OCI-LY3 (cell line): ENCODE measurements around the gene SGSH.

Experiments
- H2AFZ ChIP-seq: fragments of 200-600, 300-600 bp; shearing (Covaris generic); 2 replicates; pipeline ENCODE4 v1.6.0; 2014; ENCODE audit warnings: antibody characterized with exemption, low read depth, low read length
- H3K27ac ChIP-seq: fragments of 200-600, 300-600 bp; sonication (generic); 2 replicates; pipeline ENCODE4 v1.5.1; 2014; ENCODE audit warnings: mild to moderate bottlenecking, low read length, moderate library complexity, mixed read lengths
- H3K27me3 ChIP-seq: fragments of 200-600, 300-600 bp; sonication (generic); 2 replicates; pipeline ENCODE4 v1.6.1; 2014; ENCODE audit warnings: low read depth, low read length, mixed read lengths
- H3K36me3 ChIP-seq: fragments of 200-600, 300-600 bp; sonication (generic); replicated peaks from 2 replicates; pipeline ENCODE3; 2014; ENCODE audit warnings: low read depth, low read length, mixed read lengths
- H3K4me1 ChIP-seq: fragments of 300-600, 200-600 bp; sonication (generic); 2 replicates; pipeline ENCODE4 v1.6.1; 2014; ENCODE audit warnings: low read length, mixed read lengths
- H3K4me2 ChIP-seq: fragments of 200-600, 300-600 bp; sonication (generic); 2 replicates; pipeline ENCODE4 v1.6.1; 2014; ENCODE audit warnings: low read length, mixed read lengths
- H3K4me3 ChIP-seq: fragments of 300-600, 200-600 bp; sonication (generic); 2 replicates; pipeline ENCODE4 v1.5.1; 2014; ENCODE audit warnings: antibody characterized with exemption, mild to moderate bottlenecking, low read length, moderate library complexity
- H3K79me2 ChIP-seq: fragments of 300-600, 200-600 bp; shearing (Covaris generic); 2 replicates; pipeline ENCODE4 v1.6.1; 2014; ENCODE audit warnings: mild to moderate bottlenecking, low read length, mixed read lengths
- H3K9ac ChIP-seq: fragments of 300-600, 200-600 bp; shearing (Covaris generic); 2 replicates; pipeline ENCODE4 v1.6.0; 2014; ENCODE audit warnings: mild to moderate bottlenecking, low read length, moderate library complexity
- H3K9me3 ChIP-seq: fragments of 200-600, 300-600 bp; shearing (Covaris generic); 2 replicates; pipeline ENCODE4 v1.6.1; 2014; ENCODE audit warnings: low read length, mixed read lengths; ENCODE audit not compliant: insufficient read depth
- H4K20me1 ChIP-seq: fragments of 200-600, 300-600 bp; sonication (generic); 2 replicates; pipeline ENCODE4 v1.6.1; 2016; ENCODE audit warnings: low read length, mixed read lengths; ENCODE audit not compliant: insufficient read depth
- CTCF ChIP-seq: fragments of 200-600, 300-600 bp; sonication (generic); IDR thresholded peaks from 2 replicates; pipeline ENCODE4 v1.5.1; 2014; ENCODE audit warnings: antibody characterized with exemption, low read length, low read depth
- EZH2phosphoT487 ChIP-seq: fragments of 200-600 bp; shearing (Covaris generic); IDR thresholded peaks from 2 replicates; pipeline ENCODE4 v1.6.1; 2018; ENCODE audit warnings: antibody characterized with exemption, mixed run types, low read depth

Gene SGSH

GRCh38 chr17:80233202-80233601 is 13.1 kb upstream of the SGSH start:
- Histone ChIP-seq H4K20me1 (no peaks in the 10 kb centered on the region), H3K27ac (no peak overlapping the region), H3K4me3 (no peak overlapping the region), H2AFZ (no peak overlapping the region), H3K9me3 (peaks cover 13% of the 10 kb centered on the region; the same call in 1 of the 2 replicates), H3K4me1 (no peaks in the 10 kb centered on the region), H3K36me3 (peaks cover 16% of the 10 kb centered on the region), H3K27me3 (no peaks in the 10 kb centered on the region), H3K9ac (no peak overlapping the region), H3K79me2 (no peaks in the 10 kb centered on the region), H3K4me2 (no peak overlapping the region)
- TF ChIP-seq EZH2phosphoT487 = no peak
- no peak for TF ChIP-seq CTCF

GRCh38 chr17:80232438-80232837 is 12.3 kb upstream of the SGSH start:
- H3K27ac ChIP-seq = no peak overlapping the region
- H2AFZ ChIP-seq = no peak overlapping the region
- H3K9me3 ChIP-seq = peaks cover 13% of the 10 kb centered on the region; the same call in 1 of the 2 replicates
- no peaks in the 10 kb centered on the region for H4K20me1 ChIP-seq
- peaks cover 16% of the 10 kb centered on the region for H3K36me3 ChIP-seq
- no peaks in the 10 kb centered on the region for H3K79me2 ChIP-seq
- no peaks in the 10 kb centered on the region for H3K27me3 ChIP-seq
- H3K4me3 ChIP-seq = no peak overlapping the region
- no peak overlapping the region for H3K4me2 ChIP-seq
- H3K9ac ChIP-seq = no peak overlapping the region
- no peaks in the 10 kb centered on the region for H3K4me1 ChIP-seq
- TF ChIP-seq EZH2phosphoT487 (no peak), CTCF (no peak)

GRCh38 chr17:80229011-80229410 is 8.9 kb upstream of the SGSH start:
- Histone ChIP-seq H2AFZ (no peak overlapping the region), H3K4me2 (no peak overlapping the region), H3K79me2 (no peaks in the 10 kb centered on the region), H3K9ac (no peak overlapping the region), H3K27ac (no peak overlapping the region), H3K4me1 (no peaks in the 10 kb centered on the region), H3K36me3 (peaks cover 16% of the 10 kb centered on the region), H4K20me1 (no peaks in the 10 kb centered on the region), H3K27me3 (no peaks in the 10 kb centered on the region), H3K9me3 (peaks cover 13% of the 10 kb centered on the region; the same call in 1 of the 2 replicates), H3K4me3 (no peak overlapping the region)
- TF ChIP-seq CTCF = no peak
- no peak for TF ChIP-seq EZH2phosphoT487

- peaks cover 13% of the 10 kb centered on the region; the same call in 1 of the 2 replicates for H3K9me3 ChIP-seq
- TF ChIP-seq EZH2phosphoT487 = no peak
- TF ChIP-seq CTCF = no peak
- H3K36me3 ChIP-seq = peaks cover 14% of the 10 kb centered on the region
- no peaks in the 10 kb centered on the region for H3K4me1 ChIP-seq
- H3K27me3 ChIP-seq = no peaks in the 10 kb centered on the region
- no peak overlapping the region for H2AFZ ChIP-seq
- no peak overlapping the region for H3K4me2 ChIP-seq
- H3K4me3 ChIP-seq = no peak overlapping the region
- H4K20me1 ChIP-seq = no peaks in the 10 kb centered on the region
- H3K79me2 ChIP-seq = no peaks in the 10 kb centered on the region
- H3K27ac ChIP-seq = no peak overlapping the region
- H3K9ac ChIP-seq = no peak overlapping the region
These were observed 8.3 kb upstream of the SGSH start for GRCh38 chr17:80228477-80228876.
